Prostate gland (tissue), 2 donors: Measurements from ENCODE around the gene PIGK.

ENCODE experiments used
- POLR2AphosphoS5 ChIP-seq: sonication (generic); formaldehyde crosslinking; IDR thresholded peaks from one replicate; pipeline ENCODE4 v1.6.1; 2017; ENCODE audit warnings: antibody characterized with exemption
- TF ChIP-seq, protein P1 (sequence below), 4 experiments: fragments of 200-600 bp in 2 of 4; fragments of 450-650 bp in 2 of 4; sonication (generic) in 2 of 4; IDR thresholded peaks; 1 replicate in 3 of 4; 2 replicates in 1 of 4; pipeline ENCODE4 v1.5.1; 2016 to 2019; ENCODE audit warnings: antibody characterized with exemption in 4 of 4, mild to moderate bottlenecking in 2 of 4, moderate library complexity in 2 of 4

GRCh38 chr1:77064246-77064645 is 155.0 kb downstream of the PIGK start:
- TF ChIP-seq, protein P1, sequence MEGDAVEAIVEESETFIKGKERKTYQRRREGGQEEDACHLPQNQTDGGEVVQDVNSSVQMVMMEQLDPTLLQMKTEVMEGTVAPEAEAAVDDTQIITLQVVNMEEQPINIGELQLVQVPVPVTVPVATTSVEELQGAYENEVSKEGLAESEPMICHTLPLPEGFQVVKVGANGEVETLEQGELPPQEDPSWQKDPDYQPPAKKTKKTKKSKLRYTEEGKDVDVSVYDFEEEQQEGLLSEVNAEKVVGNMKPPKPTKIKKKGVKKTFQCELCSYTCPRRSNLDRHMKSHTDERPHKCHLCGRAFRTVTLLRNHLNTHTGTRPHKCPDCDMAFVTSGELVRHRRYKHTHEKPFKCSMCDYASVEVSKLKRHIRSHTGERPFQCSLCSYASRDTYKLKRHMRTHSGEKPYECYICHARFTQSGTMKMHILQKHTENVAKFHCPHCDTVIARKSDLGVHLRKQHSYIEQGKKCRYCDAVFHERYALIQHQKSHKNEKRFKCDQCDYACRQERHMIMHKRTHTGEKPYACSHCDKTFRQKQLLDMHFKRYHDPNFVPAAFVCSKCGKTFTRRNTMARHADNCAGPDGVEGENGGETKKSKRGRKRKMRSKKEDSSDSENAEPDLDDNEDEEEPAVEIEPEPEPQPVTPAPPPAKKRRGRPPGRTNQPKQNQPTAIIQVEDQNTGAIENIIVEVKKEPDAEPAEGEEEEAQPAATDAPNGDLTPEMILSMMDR (IDR thresholded peaks at IDR 0.05): no peak
- TF ChIP-seq POLR2AphosphoS5: no peak
